Pons (tissue), 1 donor: ENCODE data around the gene DNAH8.

ENCODE experiments used
- DNase-seq: peaks from one replicate; pipeline ENCODE4 v3.0.0-alpha.2; 2016; ENCODE audit warnings: low spot score

Gene DNAH8

GRCh38 chr6:39016839-39017546 lies 301.9 kb downstream of the DNAH8 start:
- no peak for DNase-seq

- DNase-seq = no peak
Measured at GRCh38 chr6:39017547-39017880, 302.4 kb downstream of the DNAH8 start.

GRCh38 chr6:39018103-39018502 lies 303.0 kb downstream of the DNAH8 start:
- DNase-seq = no peak

GRCh38 chr6:39020136-39020535 lies 305.0 kb downstream of the DNAH8 start:
- DNase-seq = no peak

GRCh38 chr6:39021041-39021440 lies 305.9 kb downstream of the DNAH8 start:
- DNase-seq = no peak

- no peak for DNase-seq
Measured at GRCh38 chr6:39021779-39022178, 306.7 kb downstream of the DNAH8 start.

GRCh38 chr6:39026175-39026574 lies 311.1 kb downstream of the DNAH8 start:
- DNase-seq = no peak

GRCh38 chr6:39029156-39030011 lies 314.3 kb downstream of the DNAH8 start:
- DNase-seq = no peak

GRCh38 chr6:39035681-39036080 lies 320.6 kb downstream of the DNAH8 start:
- no peak for DNase-seq

- DNase-seq = no peak
Measured at GRCh38 chr6:39037082-39037508, 322.0 kb downstream of the DNAH8 start.

GRCh38 chr6:39037707-39038106 lies 322.6 kb downstream of the DNAH8 start:
- no peak for DNase-seq

GRCh38 chr6:39040080-39040673 lies 325.1 kb downstream of the DNAH8 start:
- no peak for DNase-seq

- DNase-seq = no peak
Measured at GRCh38 chr6:39041072-39041471, 326.0 kb downstream of the DNAH8 start.

GRCh38 chr6:39043776-39044175 lies 328.7 kb downstream of the DNAH8 start:
- no peak for DNase-seq

GRCh38 chr6:39044181-39044580 lies 329.1 kb downstream of the DNAH8 start:
- DNase-seq = no peak

GRCh38 chr6:39047434-39048327 lies 332.6 kb downstream of the DNAH8 start:
- no peak for DNase-seq

- DNase-seq = no peak
Measured at GRCh38 chr6:39048481-39049399, 333.6 kb downstream of the DNAH8 start, which contains the start of gene GLP1R. Gene GLP1R, plus strand, starts transcription at chr6:39048781. Its CDS starts 60 bp downstream, at chr6:39048841.

- no peak for DNase-seq
Measured at GRCh38 chr6:39049575-39050283, 334.6 kb downstream of the DNAH8 start.

GRCh38 chr6:39050453-39051112 lies 335.5 kb downstream of the DNAH8 start:
- DNase-seq = no peak
